HepG2 (cell line): ENCODE results near the gene VAC14. TPM values are rescaled to one million over a fixed set of nuclear protein-coding genes. Genes with fewer than 3 reads are reported as not detected.

Experiments
- ARID5B ChIP-seq: IDR thresholded peaks from 2 replicates; pipeline ENCODE4 v1.4.0; 2020; ENCODE audit warnings: mild to moderate bottlenecking, missing genetic modification reagents
- CREB1 ChIP-seq, 2 experiments: fragments of 450-650 bp in 1 of 2; IDR thresholded peaks; 2 replicates each; pipeline ENCODE4 v1.6.1; 2016 to 2017; ENCODE audit warnings: control low read depth in 1 of 2, mild to moderate bottlenecking in 1 of 2, missing compliant biosample characterization in 1 of 2, missing genetic modification characterization in 1 of 2
- ELF3 ChIP-seq: IDR thresholded peaks from 2 replicates; pipeline ENCODE4 v1.6.1; 2016; ENCODE audit warnings: missing genetic modification reagents, missing compliant biosample characterization
- HIC2 ChIP-seq: sonication (generic); formaldehyde crosslinking; IDR thresholded peaks from 2 replicates; pipeline ENCODE4 v1.9.0; 2022; ENCODE audit warnings: low read depth, missing genetic modification reagents
- LBX2 ChIP-seq: sonication (generic); formaldehyde crosslinking; IDR thresholded peaks from 2 replicates; pipeline ENCODE4 v1.5.0; 2020; ENCODE audit warnings: missing genetic modification reagents, mild to moderate bottlenecking, borderline replicate concordance
- PITX1 ChIP-seq: sonication (generic); formaldehyde crosslinking; IDR thresholded peaks from 2 replicates; pipeline ENCODE4 v1.5.1; 2020; ENCODE audit warnings: mild to moderate bottlenecking, missing genetic modification reagents
- SNAPC2 ChIP-seq: sonication (generic); formaldehyde crosslinking; IDR thresholded peaks from 2 replicates; pipeline ENCODE4 v1.8.1; 2022; ENCODE audit warnings: mild to moderate bottlenecking, missing genetic modification reagents
- SP1 ChIP-seq, 2 experiments: fragments of 450-650 bp in 1 of 2; sonication (generic) in 1 of 2; formaldehyde crosslinking in 1 of 2; IDR thresholded peaks; 2 replicates each; pipeline versions ENCODE4 v1.4.0 to v1.6.1; 2016 to 2020; ENCODE audit warnings: missing genetic modification reagents in 1 of 2
- SPEN ChIP-seq: sonication (generic); formaldehyde crosslinking; IDR thresholded peaks from 2 replicates; pipeline ENCODE4 v1.5.1; 2020; ENCODE audit warnings: low read depth, mild to moderate bottlenecking, missing genetic modification reagents
- TFDP2 ChIP-seq: sonication (generic); formaldehyde crosslinking; IDR thresholded peaks from 2 replicates; pipeline ENCODE4 v1.4.0; 2020; ENCODE audit warnings: missing genetic modification reagents
- UBTF ChIP-seq: sonication (generic); formaldehyde crosslinking; IDR thresholded peaks from 2 replicates; pipeline ENCODE4 v1.4.0; 2020; ENCODE audit warnings: mild to moderate bottlenecking, missing genetic modification reagents
- YY1 ChIP-seq: IDR thresholded peaks from 2 replicates; pipeline ENCODE4 v1.6.1; 2011; ENCODE audit warnings: low read length, low read depth, moderate library complexity, mild to moderate bottlenecking; ENCODE audit not compliant: insufficient read depth, insufficient replicate concordance
- ZFP41 ChIP-seq: sonication (generic); formaldehyde crosslinking; IDR thresholded peaks from 2 replicates; pipeline ENCODE4 v1.4.0; 2020; ENCODE audit warnings: mild to moderate bottlenecking, missing genetic modification reagents, borderline replicate concordance
- ZMYM3 ChIP-seq: sonication (generic); formaldehyde crosslinking; IDR thresholded peaks from 2 replicates; pipeline ENCODE4 v1.5.1; 2020; ENCODE audit warnings: mild to moderate bottlenecking, missing genetic modification reagents
- ZNF414 ChIP-seq: sonication (generic); formaldehyde crosslinking; IDR thresholded peaks from 2 replicates; pipeline ENCODE4 v1.5.0; 2020; ENCODE audit warnings: missing genetic modification reagents
- ZNF782 ChIP-seq: sonication (generic); formaldehyde crosslinking; IDR thresholded peaks from 2 replicates; pipeline ENCODE4 v1.4.0; 2020; ENCODE audit warnings: missing genetic modification reagents, mild to moderate bottlenecking, borderline replicate concordance
- polyA plus RNA-seq, 8 experiments: library from polyadenylated mRNA; depleted of rRNA in 3 of 8; stranded (reverse) in 7 of 8; unstranded in 1 of 8; fragments of >200 nt; fragmentation: Illumina TruSeq in 4 of 8; extraction: Trizol in 4 of 8; gene quantifications; 2 replicates each; pipeline versions ENCODE4 v1.2.1 to v1.2.3, GENCODE V29; 2011 to 2016; ENCODE audit warnings: low read depth in 4 of 8, missing spikeins in 1 of 8, mixed read lengths in 1 of 8; ENCODE audit not compliant: insufficient read depth in 1 of 8
- total RNA-seq, 5 experiments: library from RNA; depleted of rRNA; stranded (reverse); fragments of >200 nt; fragmentation: Illumina TruSeq; extraction: Trizol; gene quantifications; 2 replicates each; pipeline ENCODE4 v1.2.3, GENCODE V29; 2016; ENCODE audit warnings: low read depth in 1 of 5

Gene VAC14
- total and polyA plus RNA-seq, 2 of the 13 experiments (the other 11 are each of a cell fraction or from before 2014, with no cell fraction given) = 23.5 to 24.6 TPM

GRCh38 chr16:70736465-70737376, 64.2 kb downstream of the VAC14 start (continued):
- TF ChIP-seq ZNF414 (CRISPR knock-in tag) (no peak), CREB1 (IDR thresholded peaks at IDR 0.05) (no peak), CREB1 (CRISPR knock-in tag; IDR thresholded peaks at IDR 0.05) (no peak), ARID5B (CRISPR knock-in tag) (0 out of 2 replicates have a peak, but pooled peaks have one; percentile 24), ELF3 (CRISPR knock-in tag) (peak; percentile 29; the same call in 1 of the 2 replicates), UBTF (CRISPR knock-in tag) (peak; percentile 39; the same call in 1 of the 2 replicates), SNAPC2 (CRISPR knock-in tag) (0 out of 2 replicates have a peak, but pooled peaks have one; percentile 34), PITX1 (CRISPR knock-in tag) (0 out of 2 replicates have a peak, but pooled peaks have one; percentile 28), ZFP41 (CRISPR knock-in tag) (no peak), SPEN (CRISPR knock-in tag) (peak; percentile 65), YY1 (peak; percentile 67), TFDP2 (CRISPR knock-in tag) (no peak), ZNF782 (no peak), LBX2 (CRISPR knock-in tag) (0 out of 2 replicates have a peak, but pooled peaks have one; percentile 40), HIC2 (CRISPR knock-in tag) (0 out of 2 replicates have a peak, but pooled peaks have one; percentile 2), SP1 (IDR thresholded peaks at IDR 0.05) (no peak), SP1 (CRISPR knock-in tag; IDR thresholded peaks at IDR 0.05) (no peak), ZMYM3 (CRISPR knock-in tag) (peak; percentile 38; the same call in 1 of the 2 replicates)
